Activated naive CD4-positive, alpha-beta T cell treated with anti-CD3 and anti-CD28 coated beads, Interleukin-2, amount 50 U/mL, for 16 hours (primary cell): ENCODE data around the gene RNF8.
"Not testable (repeated sequence)": the region's sequence is repeated elsewhere in the genome, so short reads cannot be mapped to it uniquely, and the experiment has no call there.

Experiments used
- DNase-seq: peaks from one replicate; pipeline ENCODE4 v3.0.0-alpha.2; 2020

Gene RNF8

GRCh38 chr6:37353761-37354525 lies at the start of gene RNF8:
Gene RNF8 (plus strand): TSS chr6:37353983. CDS start chr6:37354165, 182 bp downstream.
- DNase-seq: peak; percentile 91

- no peak for DNase-seq
Observed at GRCh38 chr6:37304766-37305165, 49.0 kb upstream of the RNF8 start.

- no peak for DNase-seq
Observed at GRCh38 chr6:37305841-37306425, 47.9 kb upstream of the RNF8 start.

- no peak for DNase-seq
Observed at GRCh38 chr6:37306624-37307222, 47.1 kb upstream of the RNF8 start.

- DNase-seq: not testable (repeated sequence)
Observed at GRCh38 chr6:37307484-37307883, 46.3 kb upstream of the RNF8 start.

GRCh38 chr6:37308069-37308815 lies 45.5 kb upstream of the RNF8 start:
- no peak for DNase-seq

GRCh38 chr6:37309046-37309445 lies 44.7 kb upstream of the RNF8 start:
- no peak for DNase-seq

GRCh38 chr6:37309692-37310091 lies 44.1 kb upstream of the RNF8 start:
- DNase-seq: no peak

- DNase-seq: no peak
Observed at GRCh38 chr6:37310966-37311365, 42.8 kb upstream of the RNF8 start.

- DNase-seq: no peak
Observed at GRCh38 chr6:37311741-37312473, 41.9 kb upstream of the RNF8 start.

GRCh38 chr6:37313723-37314486 lies 39.9 kb upstream of the RNF8 start:
- DNase-seq: no peak

- peak; percentile 36 for DNase-seq
Observed at GRCh38 chr6:37314487-37315156, 39.2 kb upstream of the RNF8 start.

- DNase-seq: no peak
Observed at GRCh38 chr6:37315157-37315515, 38.6 kb upstream of the RNF8 start.

- DNase-seq: no peak
Observed at GRCh38 chr6:37316071-37316470, 37.7 kb upstream of the RNF8 start.

- no peak for DNase-seq
Observed at GRCh38 chr6:37317312-37318038, 36.3 kb upstream of the RNF8 start.

- DNase-seq: no peak
Observed at GRCh38 chr6:37319156-37319555, 34.6 kb upstream of the RNF8 start.

GRCh38 chr6:37319856-37320480 lies 33.8 kb upstream of the RNF8 start:
- DNase-seq: no peak

GRCh38 chr6:37320646-37321045 lies 33.1 kb upstream of the RNF8 start:
- DNase-seq: no peak

GRCh38 chr6:37321101-37321500 lies 32.7 kb upstream of the RNF8 start:
- DNase-seq: no peak
